CD4-positive, CD25-positive, alpha-beta regulatory T cell (primary cell): ENCODE measurements around the gene GPR26. TPM values are rescaled to one million over a fixed set of nuclear protein-coding genes. Genes with fewer than 3 reads are reported as not detected.
"Not testable (repeated sequence)": the region's sequence is repeated elsewhere in the genome, so short reads cannot be mapped to it uniquely, and the experiment has no call there.

Source experiments
- ATAC-seq, 2 donors: fragments of 150-1000 bp; cut with Tn5 transposase; one replicate each; pipeline ENCODE4 v1.10.0; 2021; ENCODE audit warnings: low read depth in 2 of 2, moderate number of reproducible peaks in 2 of 2, moderate library complexity in 1 of 2
- DNase-seq, 3 donors: peaks; one replicate each; pipeline versions ENCODE4 v3.0.0 to v3.0.0-alpha.2; 2012 to 2022; ENCODE audit warnings: mixed read lengths in 1 of 3
- H3K27ac ChIP-seq: one replicate; pipeline ENCODE4 v1.7.0; 2013; ENCODE audit warnings: mild to moderate bottlenecking, low read length; ENCODE audit not compliant: insufficient read depth, poor library complexity, severe bottlenecking
- H3K27me3 ChIP-seq: one replicate; pipeline ENCODE4 v1.7.0; 2013; ENCODE audit warnings: low read length; ENCODE audit not compliant: control insufficient read depth, insufficient read depth
- H3K36me3 ChIP-seq: one replicate; pipeline ENCODE4 v1.7.0; 2013; ENCODE audit warnings: mild to moderate bottlenecking, low read length, moderate library complexity; ENCODE audit not compliant: control insufficient read depth, insufficient read depth
- H3K4me1 ChIP-seq: 2 replicates; pipeline ENCODE4 v1.7.0; 2013; ENCODE audit warnings: mild to moderate bottlenecking, low read length; ENCODE audit not compliant: insufficient read depth, control insufficient read depth, poor library complexity, severe bottlenecking
- H3K4me3 ChIP-seq: one replicate; pipeline ENCODE4 v1.7.0; 2013; ENCODE audit warnings: low read depth, mild to moderate bottlenecking, low read length, moderate library complexity
- H3K9me3 ChIP-seq, 2 experiments: 1 replicate in 1 of 2; 2 replicates in 1 of 2; pipeline ENCODE4 v1.7.0; 2013; ENCODE audit warnings: low read length in 2 of 2, mild to moderate bottlenecking in 1 of 2, moderate library complexity in 1 of 2; ENCODE audit not compliant: control insufficient read depth in 2 of 2
- H3K27ac Mint-ChIP-seq, 3 donors: one replicate each; pipeline ENCODE4 v1.8.0; 2020 to 2022; ENCODE audit warnings: mild to moderate bottlenecking in 3 of 3, mixed read lengths in 3 of 3, moderate library complexity in 2 of 3
- H3K27me3 Mint-ChIP-seq: one replicate; pipeline ENCODE4 v1.8.0; 2022; ENCODE audit warnings: mild to moderate bottlenecking, mixed read lengths
- H3K36me3 Mint-ChIP-seq: one replicate; pipeline ENCODE4 v1.8.0; 2020; ENCODE audit warnings: mixed read lengths
- H3K4me1 Mint-ChIP-seq, 4 donors: one replicate each; pipeline ENCODE4 v1.8.0; 2020 to 2022; ENCODE audit warnings: mixed read lengths in 4 of 4, mild to moderate bottlenecking in 1 of 4
- H3K4me3 Mint-ChIP-seq, 4 donors: one replicate each; pipeline ENCODE4 v1.8.0; 2020 to 2022; ENCODE audit warnings: mild to moderate bottlenecking in 4 of 4, mixed read lengths in 4 of 4, moderate library complexity in 3 of 4
- H3K9me3 Mint-ChIP-seq, 7 donors: one replicate each; pipeline ENCODE4 v1.8.0; 2020 to 2022; ENCODE audit warnings: mixed read lengths in 7 of 7, mild to moderate bottlenecking in 3 of 7, moderate library complexity in 2 of 7
- polyA plus RNA-seq, 4 donors: library from polyadenylated mRNA; unstranded; fragments of 300-500 nt; fragmentation: Illumina TruSeq; gene quantifications; one replicate each; pipeline ENCODE4 v1.2.3, GENCODE V29; 2021
- total RNA-seq: library from RNA; stranded (reverse); gene quantifications from one replicate; pipeline ENCODE4 v1.2.3, GENCODE V29; 2022

Gene GPR26
- total and polyA plus RNA-seq, 5 donors from 2014 or later = not detected

- H3K9me3 Mint-ChIP-seq, H3K4me1 Mint-ChIP-seq, H3K27ac ChIP-seq, H3K9me3 ChIP-seq, DNase-seq, H3K4me1 ChIP-seq, H3K27me3 Mint-ChIP-seq, H3K36me3 ChIP-seq, H3K4me3 ChIP-seq, H3K4me3 Mint-ChIP-seq, H3K36me3 Mint-ChIP-seq, H3K27me3 ChIP-seq, H3K27ac Mint-ChIP-seq, ATAC-seq: not testable (repeated sequence)
Measured at GRCh38 chr10:123736917-123737316, 70.8 kb downstream of the GPR26 start.

GRCh38 chr10:123741146-123741545 is 75.0 kb downstream of the GPR26 start:
- Histone ChIP-seq H3K9me3 (no peaks in the 10 kb centered on the region), H3K4me3 (no peak overlapping the region), H3K36me3 (no peaks in the 10 kb centered on the region), H3K27ac (no peak overlapping the region), H3K27me3 (no peaks in the 10 kb centered on the region), H3K4me1 (no peaks in the 10 kb centered on the region)
- no peaks in the 10 kb centered on the region for H3K9me3 Mint-ChIP-seq
- no peaks in the 10 kb centered on the region for H3K36me3 Mint-ChIP-seq
- no peak overlapping the region for H3K27ac Mint-ChIP-seq
- no peaks in the 10 kb centered on the region for H3K27me3 Mint-ChIP-seq
- H3K4me3 Mint-ChIP-seq = no peak overlapping the region
- no peaks in the 10 kb centered on the region for H3K4me1 Mint-ChIP-seq
- no peak for DNase-seq
- ATAC-seq = no peak

GRCh38 chr10:123741711-123742110 is 75.6 kb downstream of the GPR26 start:
- H3K36me3 ChIP-seq = no peaks in the 10 kb centered on the region
- H3K4me1 Mint-ChIP-seq = no peaks in the 10 kb centered on the region
- H3K27me3 ChIP-seq = no peaks in the 10 kb centered on the region
- no peak for DNase-seq
- H3K9me3 ChIP-seq = no peaks in the 10 kb centered on the region
- no peaks in the 10 kb centered on the region for H3K4me1 ChIP-seq
- no peaks in the 10 kb centered on the region for H3K36me3 Mint-ChIP-seq
- no peaks in the 10 kb centered on the region for H3K9me3 Mint-ChIP-seq
- H3K27me3 Mint-ChIP-seq = no peaks in the 10 kb centered on the region
- ATAC-seq = no peak
- no peak overlapping the region for H3K4me3 Mint-ChIP-seq
- no peak overlapping the region for H3K27ac ChIP-seq
- H3K4me3 ChIP-seq = no peak overlapping the region
- no peak overlapping the region for H3K27ac Mint-ChIP-seq

- Histone ChIP-seq H3K27ac (no peak overlapping the region), H3K9me3 (no peaks in the 10 kb centered on the region), H3K4me1 (no peaks in the 10 kb centered on the region), H3K27me3 (no peaks in the 10 kb centered on the region), H3K4me3 (no peak overlapping the region), H3K36me3 (no peaks in the 10 kb centered on the region)
- Mint-ChIP-seq H3K4me1 (no peaks in the 10 kb centered on the region), H3K4me3 (no peak overlapping the region), H3K27me3 (no peaks in the 10 kb centered on the region), H3K9me3 (no peaks in the 10 kb centered on the region), H3K27ac (no peak overlapping the region), H3K36me3 (no peaks in the 10 kb centered on the region)
- DNase-seq (no peak), ATAC-seq (no peak)
Measured at GRCh38 chr10:123742751-123743440, 76.7 kb downstream of the GPR26 start.

GRCh38 chr10:123743441-123744223 is 77.5 kb downstream of the GPR26 start:
- Mint-ChIP-seq H3K4me1 (no peaks in the 10 kb centered on the region), H3K36me3 (no peaks in the 10 kb centered on the region), H3K9me3 (no peaks in the 10 kb centered on the region), H3K4me3 (no peak overlapping the region), H3K27me3 (no peaks in the 10 kb centered on the region), H3K27ac (peak overlapping the region in 1 of 3 donors; percentile 75)
- no peak overlapping the region for H3K27ac ChIP-seq
- no peak for ATAC-seq
- no peak for DNase-seq
- H3K27me3 ChIP-seq = no peaks in the 10 kb centered on the region
- no peaks in the 10 kb centered on the region for H3K36me3 ChIP-seq
- no peaks in the 10 kb centered on the region for H3K4me1 ChIP-seq
- no peaks in the 10 kb centered on the region for H3K9me3 ChIP-seq
- no peak overlapping the region for H3K4me3 ChIP-seq

GRCh38 chr10:123744224-123744536 is 78.0 kb downstream of the GPR26 start:
- no peaks in the 10 kb centered on the region for H3K36me3 Mint-ChIP-seq

More at GRCh38 chr10:123744224-123744536, 78.0 kb downstream of the GPR26 start:
- no peak for ATAC-seq
- H3K27me3 Mint-ChIP-seq = no peaks in the 10 kb centered on the region
- H3K27ac Mint-ChIP-seq = no peak overlapping the region
- no peaks in the 10 kb centered on the region for H3K9me3 ChIP-seq
- no peaks in the 10 kb centered on the region for H3K27me3 ChIP-seq
- no peaks in the 10 kb centered on the region for H3K4me1 Mint-ChIP-seq
- H3K27ac ChIP-seq = no peak overlapping the region
- DNase-seq = no peak
- no peak overlapping the region for H3K4me3 Mint-ChIP-seq
- no peak overlapping the region for H3K4me3 ChIP-seq
- no peaks in the 10 kb centered on the region for H3K9me3 Mint-ChIP-seq
- no peaks in the 10 kb centered on the region for H3K36me3 ChIP-seq
- no peaks in the 10 kb centered on the region for H3K4me1 ChIP-seq

Other genes starting within 250 kb of the GPR26 start
- not detected for gene CPXM2, start 225.5 kb downstream of the GPR26 start, total RNA-seq
- gene CPXM2, start 225.5 kb downstream of the GPR26 start, polyA plus RNA-seq = not detected